ENCODE results near the gene ANXA2R.

- TF ChIP-seq CTCF (IDR thresholded peaks at IDR 0.05) (no peak), EZH2 (IDR thresholded peaks at IDR 0.05; ENCODE audit: borderline replicate concordance, insufficient read depth, low read depth, low read length, poor library complexity, severe bottlenecking) (no peak)
Measured at GRCh38 chr5:43007246-43007910, 32.7 kb downstream of the ANXA2R start.
